Measurements from ENCODE around the gene SEC14L6. TPM values are rescaled to one million over a fixed set of nuclear protein-coding genes. Genes with fewer than 3 reads are reported as not detected.

The SEC14L6 gene
- total and polyA plus RNA-seq, 9 of the 15 experiments (the other 6 are each of a cell fraction or from before 2014, with no cell fraction given), result 0.29 to 6.1 (median 1.9) TPM

- no peak for TF ChIP-seq FOS (IDR thresholded peaks at IDR 0.05; ENCODE audit: extremely low read depth, insufficient read length)
- no peak for TF ChIP-seq ETV6 (IDR thresholded peaks at IDR 0.05; ENCODE audit: borderline replicate concordance in 1 of 2, low read depth in 2 of 2, low read length in 1 of 2)
- TF ChIP-seq ETV6 (CRISPR knock-in tag; IDR thresholded peaks at IDR 0.05; ENCODE audit: borderline replicate concordance), result no peak
- TF ChIP-seq NFATC3 (IDR thresholded peaks at IDR 0.05), result no peak
- TF ChIP-seq AFF1 (IDR thresholded peaks at IDR 0.05; ENCODE audit: low read depth in 1 of 2, partially characterized antibody in 2 of 2), result no peak
- no peak for TF ChIP-seq ZNF280B (CRISPR knock-in tag; IDR thresholded peaks at IDR 0.05)
- TF ChIP-seq KDM2B (CRISPR knock-in tag; IDR thresholded peaks at IDR 0.05), result no peak
- no peak for TF ChIP-seq UBTF (IDR thresholded peaks at IDR 0.05; ENCODE audit: borderline replicate concordance in 1 of 2, low read depth in 2 of 2, low read length in 2 of 2)
- TF ChIP-seq ZNF507 (tag; conservative IDR thresholded peaks at IDR 0.05), result no peak
These were observed at the start of gene SEC14L6 (continued) for GRCh38 chr22:30546616-30547015.
